Stimulated activated CD4-positive, alpha-beta T cell treated with anti-CD3 and anti-CD28 coated beads, Interleukin-15, amount 100 ng/mL, for 24 hours (primary cell): ENCODE measurements around the gene BNC2.

ENCODE experiments used
- DNase-seq: peaks from one replicate; pipeline ENCODE4 v3.0.0-alpha.2; 2020

Gene BNC2

GRCh38 chr9:16624744-16625117, 245.7 kb downstream of the BNC2 start:
- no peak for DNase-seq

GRCh38 chr9:16623989-16624743, 246.3 kb downstream of the BNC2 start:
- no peak for DNase-seq

DNA sequence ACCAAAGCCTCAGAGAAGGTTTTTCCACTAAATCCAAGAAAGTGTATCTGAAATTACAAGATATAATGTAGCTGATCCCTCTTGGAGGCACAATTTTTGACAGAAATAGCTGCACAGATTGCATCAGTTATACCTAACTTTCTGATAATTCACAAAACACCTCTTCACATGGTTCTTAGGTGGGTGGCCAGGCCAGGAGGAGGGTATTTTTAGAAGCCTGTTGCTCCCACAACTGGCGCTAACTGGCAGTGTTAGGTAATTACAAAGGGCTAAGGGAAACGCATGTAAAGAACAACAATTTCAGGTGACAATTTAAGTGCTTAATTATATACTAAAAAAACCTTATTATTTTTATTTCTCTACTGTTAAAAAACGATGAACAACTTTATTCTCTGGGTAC, 247.9 kb downstream of the BNC2 start:
- DNase-seq, result no peak

DNA sequence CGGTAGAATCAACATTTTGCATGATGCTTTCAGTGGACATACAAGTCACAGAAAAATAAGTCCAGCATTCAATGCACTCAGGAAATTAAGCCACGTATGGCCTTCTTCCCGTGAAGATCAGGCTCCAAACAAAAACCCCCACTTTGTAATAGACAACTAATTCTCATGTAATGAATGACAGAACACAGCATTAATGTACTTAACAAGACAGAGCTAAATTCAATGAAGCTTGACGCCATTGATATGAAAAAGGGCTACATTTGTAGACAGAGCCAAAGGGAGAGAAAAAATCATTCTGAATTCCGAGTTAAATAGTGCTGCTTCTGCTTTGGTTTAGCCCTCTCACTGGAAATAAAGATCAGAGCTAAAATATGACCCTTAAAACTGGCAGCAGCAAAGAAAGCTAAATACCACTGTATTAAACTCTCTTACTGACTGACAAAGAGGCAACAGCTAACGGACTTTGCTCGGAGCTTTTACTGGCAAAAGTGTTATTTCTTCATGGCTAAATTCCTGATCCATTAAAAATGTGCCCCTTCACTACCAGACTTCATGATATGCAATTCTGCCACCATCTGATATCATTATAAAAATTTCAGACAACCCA, 250.5 kb downstream of the BNC2 start:
- no peak for DNase-seq

- no peak for DNase-seq
These were observed 251.1 kb downstream of the BNC2 start for GRCh38 chr9:16619402-16619801.

DNA sequence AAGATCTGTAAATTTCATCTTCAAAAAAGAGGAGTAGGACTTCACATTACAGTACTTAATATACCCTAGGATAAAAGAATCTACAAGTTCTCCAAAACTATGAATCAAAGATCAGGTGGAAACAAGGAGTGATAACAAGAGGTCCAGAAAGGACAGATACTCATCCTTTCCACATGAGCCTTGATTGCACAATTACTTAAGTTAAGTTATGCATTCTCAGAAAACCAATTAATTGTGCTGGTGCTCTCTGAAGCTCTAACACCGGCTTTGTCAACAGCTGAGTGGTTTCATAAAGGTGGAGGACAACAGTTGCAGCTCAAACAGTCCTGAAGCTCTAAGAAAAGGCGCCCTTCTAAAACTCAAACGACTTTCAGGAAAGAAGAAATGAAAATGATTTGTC, 251.9 kb downstream of the BNC2 start:
- no peak for DNase-seq

- no peak for DNase-seq
These were observed 253.8 kb downstream of the BNC2 start for GRCh38 chr9:16616686-16617085.

DNA sequence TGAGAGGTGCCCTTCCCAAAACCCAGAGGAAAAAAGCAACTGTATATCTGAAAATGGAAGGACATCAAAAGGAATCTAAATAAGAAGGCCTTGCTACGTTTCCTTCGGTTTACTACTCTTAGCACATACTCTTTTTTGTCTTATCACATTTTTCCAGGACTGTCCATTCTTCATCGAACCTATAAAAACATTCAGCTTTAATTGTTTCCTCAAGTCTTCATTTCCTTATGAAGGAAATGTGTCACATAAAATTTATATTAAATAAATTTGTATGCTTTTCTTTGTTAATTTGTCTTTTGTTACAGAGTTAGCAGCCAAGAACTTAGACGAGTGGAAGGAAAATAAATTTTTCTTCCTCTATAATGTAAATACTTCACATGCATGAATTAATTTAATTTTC, 255.0 kb downstream of the BNC2 start:
- DNase-seq, result no peak

- DNase-seq, result no peak
These were observed 256.9 kb downstream of the BNC2 start for GRCh38 chr9:16613605-16614004.

DNA sequence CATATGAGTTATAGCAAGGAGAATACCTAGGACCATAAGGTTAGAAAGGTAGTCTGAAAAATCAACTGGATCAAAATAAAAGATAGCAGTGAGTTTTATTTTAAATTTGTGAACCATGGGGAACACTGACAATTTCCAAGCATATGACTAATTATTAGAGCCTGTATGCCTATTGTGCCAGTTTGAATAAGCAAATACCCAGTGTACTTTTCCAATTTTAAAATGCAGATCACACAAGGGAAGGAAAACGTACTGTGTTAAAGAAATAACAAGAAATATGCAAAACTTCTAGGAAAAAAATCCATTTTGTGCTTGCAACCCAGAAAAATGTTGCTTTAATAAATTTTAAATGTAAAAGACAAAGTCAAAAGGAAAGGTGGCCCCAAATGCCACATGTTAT, 257.4 kb downstream of the BNC2 start:
- DNase-seq, result no peak

GRCh38 chr9:16612627-16613026, 257.8 kb downstream of the BNC2 start:
- DNase-seq, result no peak

- DNase-seq, result no peak
These were observed 258.5 kb downstream of the BNC2 start for GRCh38 chr9:16611983-16612382.

DNA sequence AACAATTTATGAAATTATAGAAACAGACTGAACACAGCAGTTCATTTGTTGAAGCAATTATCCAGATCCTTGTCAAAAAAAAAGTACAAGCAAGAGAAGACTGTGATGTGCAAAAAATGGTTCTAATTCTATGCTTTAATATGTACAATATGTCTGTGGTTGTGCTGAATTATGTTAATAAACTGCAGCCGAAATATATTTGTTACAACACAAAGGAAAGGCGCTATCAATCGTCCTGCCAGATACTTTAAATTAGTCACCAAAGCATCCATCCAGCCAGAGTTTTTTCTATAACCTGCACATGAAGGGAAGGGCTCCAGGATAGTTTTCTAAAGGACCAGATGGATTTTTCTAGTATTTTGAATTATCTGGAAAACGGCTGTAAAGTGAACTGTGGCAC, 259.5 kb downstream of the BNC2 start:
- no peak for DNase-seq

DNA sequence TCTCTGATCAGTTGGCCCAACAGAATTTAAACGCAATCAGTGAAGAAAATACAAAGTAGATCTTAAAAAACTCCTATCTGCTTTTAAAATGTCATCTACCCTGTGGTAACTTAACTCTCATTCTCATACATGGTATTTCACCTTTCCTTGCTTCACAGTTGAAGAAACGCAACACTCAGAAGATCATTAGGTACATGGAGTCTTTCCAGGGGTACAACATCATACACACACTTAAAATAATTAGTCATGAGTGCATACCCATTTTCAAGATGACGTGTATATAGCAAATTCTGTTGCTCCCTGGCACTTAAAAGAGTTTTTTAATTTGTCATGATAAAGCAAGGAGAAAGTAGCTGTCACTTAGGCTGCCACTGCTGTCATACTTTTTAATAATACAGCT, 259.9 kb downstream of the BNC2 start:
- no peak for DNase-seq

DNA sequence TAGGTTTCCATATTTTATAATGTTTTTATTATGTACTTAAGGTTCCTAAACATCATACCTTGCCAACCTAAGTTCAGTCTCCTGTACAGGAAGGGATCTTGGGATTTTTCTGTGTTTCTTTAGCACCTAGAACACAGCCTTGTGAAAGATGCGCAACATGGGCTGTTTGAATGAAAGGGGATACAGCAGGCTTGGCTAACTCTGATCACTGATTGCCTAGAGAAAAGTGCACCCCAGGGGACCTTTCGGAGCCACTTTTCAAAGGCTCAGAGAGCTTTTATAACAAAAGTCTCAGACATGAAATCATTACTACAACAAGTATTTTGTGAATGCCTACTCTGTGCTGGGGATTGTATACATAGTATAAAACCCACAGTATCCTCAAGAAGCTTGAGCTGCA, 261.6 kb downstream of the BNC2 start:
- DNase-seq, result no peak

- no peak for DNase-seq
These were observed 268.0 kb downstream of the BNC2 start for GRCh38 chr9:16602494-16602893.

- no peak for DNase-seq
These were observed 268.5 kb downstream of the BNC2 start for GRCh38 chr9:16601991-16602390.

GRCh38 chr9:16598316-16598715, 272.2 kb downstream of the BNC2 start:
- no peak for DNase-seq

DNA sequence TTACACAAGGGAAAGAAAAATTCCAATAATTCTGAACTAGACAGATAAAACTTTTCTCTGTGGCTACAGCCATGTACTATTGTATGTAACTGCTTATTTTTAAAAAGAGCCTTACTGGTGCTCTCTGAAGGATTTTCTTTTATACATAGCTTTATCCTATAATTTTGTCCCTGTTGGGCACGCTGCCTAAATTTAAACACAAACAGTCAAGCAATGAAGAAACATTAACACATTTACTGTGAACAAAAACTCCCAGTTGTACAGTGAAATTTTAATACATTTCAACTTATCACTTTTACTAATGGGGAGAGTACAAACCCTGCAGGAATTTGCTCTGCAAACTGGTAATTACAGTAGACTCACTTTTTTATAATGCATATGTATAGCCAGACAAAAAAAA, 273.3 kb downstream of the BNC2 start:
- no peak for DNase-seq

- no peak for DNase-seq
These were observed 275.2 kb downstream of the BNC2 start for GRCh38 chr9:16595227-16595626.

GRCh38 chr9:16594787-16595186, 275.7 kb downstream of the BNC2 start:
- no peak for DNase-seq

GRCh38 chr9:16593746-16594145, 276.7 kb downstream of the BNC2 start:
- no peak for DNase-seq

- no peak for DNase-seq
These were observed 279.4 kb downstream of the BNC2 start for GRCh38 chr9:16591092-16591491.

- no peak for DNase-seq
These were observed 284.9 kb downstream of the BNC2 start for GRCh38 chr9:16585591-16585990.

DNA sequence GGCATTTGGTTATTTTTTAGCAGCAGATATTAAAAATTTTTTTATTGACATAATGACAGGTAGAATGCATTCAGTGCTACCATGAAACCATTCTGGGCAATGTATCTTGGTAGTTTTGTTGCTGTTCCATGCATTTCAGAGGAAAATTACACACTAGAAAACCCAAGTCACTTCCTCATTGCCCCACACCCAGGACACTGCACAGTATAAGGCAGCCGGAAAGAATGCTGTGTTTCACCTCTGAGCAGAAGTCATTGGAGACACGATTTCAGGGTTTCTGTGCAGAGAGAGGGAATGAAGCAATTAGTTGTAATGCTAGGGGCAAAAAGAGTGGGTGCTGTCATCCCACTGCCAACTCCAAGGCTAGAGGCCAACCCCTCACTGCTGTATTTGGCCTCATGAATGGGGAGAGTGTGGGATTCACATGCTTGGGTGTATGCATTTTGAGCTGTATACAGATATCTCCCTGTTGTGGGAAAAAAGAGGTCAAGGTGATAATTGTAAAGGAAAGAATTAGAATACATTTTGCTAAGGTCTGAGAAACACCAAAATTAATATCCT, 290.5 kb downstream of the BNC2 start:
- no peak for DNase-seq
